Stimulated activated CD4-positive, alpha-beta T cell treated with anti-CD3 and anti-CD28 coated beads, Interleukin-4, amount 100 ng/mL, for 4 hours (primary cell): ENCODE results near the gene PRR5L.
"Not testable (repeated sequence)": the region's sequence is repeated elsewhere in the genome, so short reads cannot be mapped to it uniquely, and the experiment has no call there.

Source experiments
- DNase-seq, 2 experiments: peaks; one replicate each; pipeline ENCODE4 v3.0.0-alpha.2; 2020

The PRR5L gene

DNA sequence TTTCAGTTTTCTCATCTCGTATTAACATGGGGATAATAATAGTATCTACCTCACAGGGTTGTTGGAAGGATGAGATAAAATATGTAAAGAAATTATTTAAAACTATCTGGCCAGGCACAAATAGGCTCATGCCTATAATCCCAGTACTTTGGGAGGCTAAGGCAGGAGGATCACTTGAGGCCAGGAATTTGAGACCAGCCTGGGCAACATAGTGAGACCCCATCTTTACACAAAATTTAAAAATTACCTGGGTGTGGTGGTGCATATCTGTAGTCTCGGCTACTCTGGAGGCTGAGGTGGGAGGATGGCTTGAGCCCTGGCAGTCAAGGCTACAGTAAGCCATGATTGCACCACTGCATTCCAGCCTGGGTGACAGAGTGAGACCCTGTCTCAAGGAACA is 215.0 kb downstream of the PRR5L start:
- DNase-seq, result not testable (repeated sequence)

- DNase-seq, result no peak
Observed at GRCh38 chr11:36512016-36512415, 215.9 kb downstream of the PRR5L start.

DNA sequence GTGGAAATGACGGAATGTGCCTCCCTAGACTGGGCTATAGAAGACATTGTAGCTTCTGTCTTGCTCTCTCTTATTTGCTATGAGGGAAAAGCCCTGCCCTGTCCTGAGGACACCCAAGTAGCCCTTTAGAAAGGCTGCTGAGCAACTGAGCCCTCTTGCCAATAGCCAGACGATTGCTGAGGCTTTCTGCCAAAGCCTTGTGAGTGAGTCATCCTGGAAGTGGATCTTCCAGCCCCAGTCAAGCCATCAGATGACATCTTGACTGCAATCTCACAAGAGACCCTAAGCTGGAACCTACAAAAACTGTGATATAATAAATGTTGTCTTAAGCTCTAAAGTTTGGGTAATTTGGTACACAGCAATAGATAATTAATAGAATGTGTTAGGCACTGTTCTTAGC is 217.9 kb downstream of the PRR5L start:
- no peak for DNase-seq
